Liver (tissue), 9 donors: ENCODE data around the gene ERC2. TPM values are rescaled to one million over a fixed set of nuclear protein-coding genes. Genes with fewer than 3 reads are reported as not detected.

Experiments
- DNase-seq: peaks from one replicate; pipeline ENCODE4 v3.0.0-alpha.2; 2017; ENCODE audit warnings: low spot score
- H3K27ac ChIP-seq, 2 donors: one replicate each; pipeline ENCODE4 v1.7.0; 2013; ENCODE audit warnings: inconsistent platforms in 2 of 2, low read length in 2 of 2, control low read depth in 1 of 2, low read depth in 1 of 2, mild to moderate bottlenecking in 1 of 2
- H3K27me3 ChIP-seq, 4 donors: one replicate each; pipeline versions ENCODE4 v1.6.1 to v1.7.0; 2013; ENCODE audit warnings: low read length in 3 of 4, inconsistent platforms in 1 of 4, mild to moderate bottlenecking in 1 of 4, moderate library complexity in 1 of 4; ENCODE audit not compliant: control insufficient read depth in 4 of 4, insufficient read depth in 4 of 4
- H3K36me3 ChIP-seq, 4 donors: one replicate each; pipeline versions ENCODE4 v1.6.1 to v1.7.0; 2013; ENCODE audit warnings: low read length in 3 of 4, mild to moderate bottlenecking in 3 of 4, low read depth in 1 of 4, moderate library complexity in 1 of 4; ENCODE audit not compliant: control insufficient read depth in 4 of 4, insufficient read depth in 3 of 4
- H3K4me1 ChIP-seq, 4 donors: one replicate each; pipeline versions ENCODE4 v1.6.1 to v1.7.0; 2013; ENCODE audit warnings: low read length in 3 of 4, mild to moderate bottlenecking in 3 of 4, moderate library complexity in 1 of 4; ENCODE audit not compliant: control insufficient read depth in 4 of 4, insufficient read depth in 4 of 4
- H3K4me3 ChIP-seq, 3 donors: one replicate each; pipeline versions ENCODE4 v1.6.1 to v1.7.0; 2013; ENCODE audit warnings: low read length in 3 of 3, control low read depth in 1 of 3, low read depth in 1 of 3, mild to moderate bottlenecking in 1 of 3
- H3K9ac ChIP-seq, 2 donors: one replicate each; pipeline ENCODE4 v1.7.0; 2013; ENCODE audit warnings: low read length in 2 of 2, mild to moderate bottlenecking in 2 of 2, moderate library complexity in 2 of 2, control low read depth in 1 of 2, low read depth in 1 of 2
- H3K9me3 ChIP-seq, 4 donors: one replicate each; pipeline versions ENCODE4 v1.6.1 to v1.7.0; 2013; ENCODE audit warnings: low read length in 3 of 4; ENCODE audit not compliant: control insufficient read depth in 4 of 4
- EGR1 ChIP-seq, 2 donors: IDR thresholded peaks; 2 replicates each; pipeline ENCODE4 v1.6.1; 2016 to 2018; ENCODE audit warnings: antibody characterized with exemption in 2 of 2, low read depth in 2 of 2
- GABPA ChIP-seq, 2 donors: IDR thresholded peaks in 1 of 2; conservative IDR thresholded peaks in 1 of 2; 2 replicates each; pipeline ENCODE4 v1.6.1; 2016; ENCODE audit warnings: antibody characterized with exemption in 2 of 2, mild to moderate bottlenecking in 1 of 2, moderate library complexity in 1 of 2
- HNF4A ChIP-seq, 2 donors: conservative IDR thresholded peaks; 2 replicates each; pipeline ENCODE4 v1.6.1; 2016; ENCODE audit warnings: antibody characterized with exemption in 2 of 2, mild to moderate bottlenecking in 2 of 2
- JUND ChIP-seq, 2 donors: IDR thresholded peaks; 2 replicates each; pipeline ENCODE4 v1.6.1; 2016; ENCODE audit warnings: antibody characterized with exemption in 2 of 2
- RAD21 ChIP-seq, 2 donors: IDR thresholded peaks; 2 replicates each; pipeline ENCODE4 v1.6.1; 2016; ENCODE audit warnings: antibody characterized with exemption in 2 of 2, mild to moderate bottlenecking in 2 of 2
- RXRA ChIP-seq, 2 donors: IDR thresholded peaks; 2 replicates each; pipeline ENCODE4 v1.6.1; 2017 to 2018; ENCODE audit warnings: antibody characterized with exemption in 2 of 2, mild to moderate bottlenecking in 1 of 2
- SP1 ChIP-seq: IDR thresholded peaks from 2 replicates; pipeline ENCODE4 v1.6.1; 2018; ENCODE audit warnings: antibody characterized with exemption, mild to moderate bottlenecking
- WGBS: extraction: QIAGEN DNeasy Blood & Tissue Kit; methylation state at CpG from one replicate; pipeline ENCODE4 v1.1.7; 2013; 5-methylcytosine and 5-hydroxymethylcytosine counted together
- polyA plus RNA-seq, 2 donors: library from polyadenylated mRNA; stranded (reverse) in 1 of 2; unstranded in 1 of 2; fragments of 200-250 nt in 1 of 2; fragments of >200 nt in 1 of 2; fragmentation: Nextera tagmentation in 1 of 2; extraction: Ambion mirVana in 1 of 2; gene quantifications; one replicate each; pipeline versions ENCODE4 v1.2.1 to v1.2.3, GENCODE V29; 2013 to 2015
- total RNA-seq, 2 donors: library from RNA; depleted of rRNA; stranded (reverse); fragments of >200 nt; gene quantifications; one replicate each; pipeline ENCODE4 v1.2.3, GENCODE V29; 2014
- TF ChIP-seq, protein P1 (sequence below): IDR thresholded peaks from 2 replicates; pipeline ENCODE4 v1.6.1; 2016; ENCODE audit warnings: antibody characterized with exemption, mild to moderate bottlenecking
- TF ChIP-seq, protein P2 (sequence below): IDR thresholded peaks from 2 replicates; pipeline ENCODE4 v1.6.1; 2016; ENCODE audit warnings: antibody characterized with exemption
- TF ChIP-seq, protein P3 (sequence below): fragments of 150-350 bp; IDR thresholded peaks from 2 replicates; pipeline ENCODE4 v1.5.1; 2017; ENCODE audit warnings: improper control_type of control experiment, low read depth, low read length; ENCODE audit not compliant: missing input control
- donor health status: healthy.
- donor health status: healthy.
- donor health status: healthy.
- donor health status: healthy.
- donor health status: healthy.

ERC2 gene
- total and polyA plus RNA-seq, 4 donors, result 0.14 to 0.25 TPM; not detected in 2

DNA sequence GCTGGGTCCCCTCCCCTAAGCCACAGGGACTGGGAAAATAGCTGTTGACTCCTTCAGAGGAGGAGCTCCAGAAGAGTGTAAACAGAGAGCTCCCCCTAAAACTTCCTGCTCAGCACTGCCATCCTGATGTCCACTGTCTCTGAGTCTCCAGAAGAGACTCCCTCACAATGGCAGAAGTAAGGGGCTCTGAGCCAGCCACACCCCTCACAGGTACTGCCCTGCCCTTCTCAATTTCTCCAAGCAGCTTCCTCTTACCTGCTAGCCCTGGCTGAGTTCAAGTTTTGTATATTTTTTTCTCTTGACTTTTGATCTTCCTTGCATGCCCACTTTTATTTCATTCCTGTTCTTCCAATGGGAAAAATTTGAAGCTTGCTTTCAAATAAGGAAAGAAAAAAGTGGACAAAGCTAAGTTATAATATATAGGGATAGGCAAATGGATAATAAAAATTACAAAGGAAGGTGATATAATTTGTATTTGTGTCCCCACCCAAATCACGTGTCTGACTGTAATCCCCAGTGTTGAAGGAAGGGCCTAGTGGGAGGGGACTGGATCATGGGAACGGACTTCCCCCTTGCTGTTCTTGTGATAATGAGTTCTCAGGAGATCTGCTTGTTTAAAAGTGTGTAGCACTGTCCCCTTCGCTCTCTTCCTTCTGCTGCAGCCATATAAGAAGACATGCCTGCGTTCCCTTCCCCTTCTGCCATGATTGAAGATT is 539.0 kb downstream of the ERC2 start:
- no peak overlapping the region for H3K4me3 ChIP-seq
- no peaks in the 10 kb centered on the region for H3K36me3 ChIP-seq
- no peak overlapping the region for H3K27ac ChIP-seq
- H3K9ac ChIP-seq, result no peak overlapping the region
- DNase-seq, result no peak
- WGBS, result 81% methylated on average over 4 of the region's 4 CpGs
- H3K4me1 ChIP-seq, result no peaks in the 10 kb centered on the region
- no peaks in the 10 kb centered on the region for H3K27me3 ChIP-seq
- TF ChIP-seq JUND (IDR thresholded peaks at IDR 0.05) (no peak), HNF4A (conservative IDR thresholded peaks at IDR 0.05) (no peak), EGR1 (IDR thresholded peaks at IDR 0.05; ENCODE audit: low read depth in 2 of 2) (no peak)
- no peaks in the 10 kb centered on the region for H3K9me3 ChIP-seq

DNA sequence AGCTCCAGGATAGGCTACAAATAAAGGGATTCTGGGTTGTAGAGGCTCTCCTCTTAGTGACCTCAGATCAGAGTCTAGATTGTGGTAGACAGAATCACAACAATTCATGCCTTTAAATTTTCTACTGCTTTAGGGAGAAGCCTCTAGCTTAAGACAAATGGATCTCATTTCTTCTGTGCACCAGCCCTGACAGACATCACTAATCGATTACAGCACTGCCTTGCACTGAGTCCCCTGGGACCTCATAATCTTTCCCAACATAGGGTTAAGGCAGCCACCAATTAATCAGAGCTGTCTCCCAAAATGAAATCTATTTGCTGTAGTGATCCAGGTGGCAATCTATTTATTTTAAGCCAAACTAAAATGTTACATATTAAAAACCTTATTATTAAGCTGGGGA is 544.6 kb downstream of the ERC2 start:
- no peak for DNase-seq
- no peak overlapping the region for H3K4me3 ChIP-seq
- H3K9ac ChIP-seq, result no peak overlapping the region
- H3K27ac ChIP-seq, result no peak overlapping the region
- 82% methylated on average over 1 of the region's 1 CpG for WGBS
- no peaks in the 10 kb centered on the region for H3K27me3 ChIP-seq
- no peaks in the 10 kb centered on the region for H3K4me1 ChIP-seq
- no peak for TF ChIP-seq JUND (IDR thresholded peaks at IDR 0.05)
- TF ChIP-seq HNF4A (conservative IDR thresholded peaks at IDR 0.05), result no peak
- no peaks in the 10 kb centered on the region for H3K9me3 ChIP-seq
- no peaks in the 10 kb centered on the region for H3K36me3 ChIP-seq

DNA sequence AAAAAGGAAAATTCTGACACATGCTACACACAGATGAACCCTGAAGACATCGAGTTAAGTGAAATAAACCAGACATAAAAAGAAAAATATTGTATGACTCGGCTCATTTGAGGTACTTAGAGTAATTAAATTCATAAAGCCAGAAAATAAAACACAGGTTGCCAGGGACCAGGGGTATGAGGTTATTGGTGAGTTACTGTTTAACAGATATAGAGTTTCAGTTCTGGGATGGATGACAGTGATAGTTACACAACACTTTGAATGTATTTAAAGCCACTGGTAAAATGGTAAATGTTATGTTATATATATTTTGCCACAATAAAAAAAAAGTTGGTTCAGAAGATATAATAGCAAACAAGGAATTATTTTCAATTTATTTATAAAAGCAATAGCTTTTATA is 545.1 kb downstream of the ERC2 start:
- TF ChIP-seq SP1 (no peak), JUND (IDR thresholded peaks at IDR 0.05) (no peak), GABPA (IDR thresholded peaks at IDR 0.05 in 1 of 2, conservative IDR thresholded peaks at IDR 0.05 in 1 of 2) (no peak), EGR1 (IDR thresholded peaks at IDR 0.05; ENCODE audit: low read depth in 2 of 2) (no peak), RXRA (IDR thresholded peaks at IDR 0.05) (no peak), RAD21 (IDR thresholded peaks at IDR 0.05) (no peak)
- TF ChIP-seq, protein P1, sequence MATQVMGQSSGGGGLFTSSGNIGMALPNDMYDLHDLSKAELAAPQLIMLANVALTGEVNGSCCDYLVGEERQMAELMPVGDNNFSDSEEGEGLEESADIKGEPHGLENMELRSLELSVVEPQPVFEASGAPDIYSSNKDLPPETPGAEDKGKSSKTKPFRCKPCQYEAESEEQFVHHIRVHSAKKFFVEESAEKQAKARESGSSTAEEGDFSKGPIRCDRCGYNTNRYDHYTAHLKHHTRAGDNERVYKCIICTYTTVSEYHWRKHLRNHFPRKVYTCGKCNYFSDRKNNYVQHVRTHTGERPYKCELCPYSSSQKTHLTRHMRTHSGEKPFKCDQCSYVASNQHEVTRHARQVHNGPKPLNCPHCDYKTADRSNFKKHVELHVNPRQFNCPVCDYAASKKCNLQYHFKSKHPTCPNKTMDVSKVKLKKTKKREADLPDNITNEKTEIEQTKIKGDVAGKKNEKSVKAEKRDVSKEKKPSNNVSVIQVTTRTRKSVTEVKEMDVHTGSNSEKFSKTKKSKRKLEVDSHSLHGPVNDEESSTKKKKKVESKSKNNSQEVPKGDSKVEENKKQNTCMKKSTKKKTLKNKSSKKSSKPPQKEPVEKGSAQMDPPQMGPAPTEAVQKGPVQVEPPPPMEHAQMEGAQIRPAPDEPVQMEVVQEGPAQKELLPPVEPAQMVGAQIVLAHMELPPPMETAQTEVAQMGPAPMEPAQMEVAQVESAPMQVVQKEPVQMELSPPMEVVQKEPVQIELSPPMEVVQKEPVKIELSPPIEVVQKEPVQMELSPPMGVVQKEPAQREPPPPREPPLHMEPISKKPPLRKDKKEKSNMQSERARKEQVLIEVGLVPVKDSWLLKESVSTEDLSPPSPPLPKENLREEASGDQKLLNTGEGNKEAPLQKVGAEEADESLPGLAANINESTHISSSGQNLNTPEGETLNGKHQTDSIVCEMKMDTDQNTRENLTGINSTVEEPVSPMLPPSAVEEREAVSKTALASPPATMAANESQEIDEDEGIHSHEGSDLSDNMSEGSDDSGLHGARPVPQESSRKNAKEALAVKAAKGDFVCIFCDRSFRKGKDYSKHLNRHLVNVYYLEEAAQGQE, result no peak
- TF ChIP-seq, protein P2, sequence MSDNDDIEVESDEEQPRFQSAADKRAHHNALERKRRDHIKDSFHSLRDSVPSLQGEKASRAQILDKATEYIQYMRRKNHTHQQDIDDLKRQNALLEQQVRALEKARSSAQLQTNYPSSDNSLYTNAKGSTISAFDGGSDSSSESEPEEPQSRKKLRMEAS, result no peak
- TF ChIP-seq, protein P3, sequence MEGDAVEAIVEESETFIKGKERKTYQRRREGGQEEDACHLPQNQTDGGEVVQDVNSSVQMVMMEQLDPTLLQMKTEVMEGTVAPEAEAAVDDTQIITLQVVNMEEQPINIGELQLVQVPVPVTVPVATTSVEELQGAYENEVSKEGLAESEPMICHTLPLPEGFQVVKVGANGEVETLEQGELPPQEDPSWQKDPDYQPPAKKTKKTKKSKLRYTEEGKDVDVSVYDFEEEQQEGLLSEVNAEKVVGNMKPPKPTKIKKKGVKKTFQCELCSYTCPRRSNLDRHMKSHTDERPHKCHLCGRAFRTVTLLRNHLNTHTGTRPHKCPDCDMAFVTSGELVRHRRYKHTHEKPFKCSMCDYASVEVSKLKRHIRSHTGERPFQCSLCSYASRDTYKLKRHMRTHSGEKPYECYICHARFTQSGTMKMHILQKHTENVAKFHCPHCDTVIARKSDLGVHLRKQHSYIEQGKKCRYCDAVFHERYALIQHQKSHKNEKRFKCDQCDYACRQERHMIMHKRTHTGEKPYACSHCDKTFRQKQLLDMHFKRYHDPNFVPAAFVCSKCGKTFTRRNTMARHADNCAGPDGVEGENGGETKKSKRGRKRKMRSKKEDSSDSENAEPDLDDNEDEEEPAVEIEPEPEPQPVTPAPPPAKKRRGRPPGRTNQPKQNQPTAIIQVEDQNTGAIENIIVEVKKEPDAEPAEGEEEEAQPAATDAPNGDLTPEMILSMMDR, result no peak
- 66% methylated on average over 2 of the region's 2 CpGs for WGBS
- Histone ChIP-seq H3K9ac (no peak overlapping the region), H3K27ac (no peak overlapping the region), H3K4me1 (no peaks in the 10 kb centered on the region), H3K9me3 (no peaks in the 10 kb centered on the region), H3K36me3 (no peaks in the 10 kb centered on the region), H3K4me3 (no peak overlapping the region), H3K27me3 (no peaks in the 10 kb centered on the region)
- DNase-seq, result no peak
